ENCODE results near the gene SLC6A18. TPM values are rescaled to one million over a fixed set of nuclear protein-coding genes. Genes with fewer than 3 reads are reported as not detected.
"Not testable (repeated sequence)": the region's sequence is repeated elsewhere in the genome, so short reads cannot be mapped to it uniquely, and the experiment has no call there.

SLC6A18 gene
- total RNA-seq, 2 experiments from 2014 or later = not detected

- Mint-ChIP-seq H3K4me1 (ENCODE audit: low read depth) (peaks cover 11% of the 10 kb centered on the region), H3K9me3 (no peaks in the 10 kb centered on the region), H3K27ac (no peak overlapping the region), H3K36me3 (ENCODE audit: low read depth) (no peaks in the 10 kb centered on the region), H3K4me3 (no peak overlapping the region), H3K27me3 (peaks cover 23% of the 10 kb centered on the region)
- ChIA-PET CTCF (no interaction called here), POLR2A (no interaction called here)
- TF ChIP-seq, protein P1, sequence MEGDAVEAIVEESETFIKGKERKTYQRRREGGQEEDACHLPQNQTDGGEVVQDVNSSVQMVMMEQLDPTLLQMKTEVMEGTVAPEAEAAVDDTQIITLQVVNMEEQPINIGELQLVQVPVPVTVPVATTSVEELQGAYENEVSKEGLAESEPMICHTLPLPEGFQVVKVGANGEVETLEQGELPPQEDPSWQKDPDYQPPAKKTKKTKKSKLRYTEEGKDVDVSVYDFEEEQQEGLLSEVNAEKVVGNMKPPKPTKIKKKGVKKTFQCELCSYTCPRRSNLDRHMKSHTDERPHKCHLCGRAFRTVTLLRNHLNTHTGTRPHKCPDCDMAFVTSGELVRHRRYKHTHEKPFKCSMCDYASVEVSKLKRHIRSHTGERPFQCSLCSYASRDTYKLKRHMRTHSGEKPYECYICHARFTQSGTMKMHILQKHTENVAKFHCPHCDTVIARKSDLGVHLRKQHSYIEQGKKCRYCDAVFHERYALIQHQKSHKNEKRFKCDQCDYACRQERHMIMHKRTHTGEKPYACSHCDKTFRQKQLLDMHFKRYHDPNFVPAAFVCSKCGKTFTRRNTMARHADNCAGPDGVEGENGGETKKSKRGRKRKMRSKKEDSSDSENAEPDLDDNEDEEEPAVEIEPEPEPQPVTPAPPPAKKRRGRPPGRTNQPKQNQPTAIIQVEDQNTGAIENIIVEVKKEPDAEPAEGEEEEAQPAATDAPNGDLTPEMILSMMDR (IDR thresholded peaks at IDR 0.05) = no peak
- intact Hi-C loops (cut with micrococcal nuclease) = no loop called here
- no peak for ATAC-seq
- DNase-seq = no peak
Measured at GRCh38 chr5:1226839-1227581, 1.8 kb downstream of the SLC6A18 start.

DNA sequence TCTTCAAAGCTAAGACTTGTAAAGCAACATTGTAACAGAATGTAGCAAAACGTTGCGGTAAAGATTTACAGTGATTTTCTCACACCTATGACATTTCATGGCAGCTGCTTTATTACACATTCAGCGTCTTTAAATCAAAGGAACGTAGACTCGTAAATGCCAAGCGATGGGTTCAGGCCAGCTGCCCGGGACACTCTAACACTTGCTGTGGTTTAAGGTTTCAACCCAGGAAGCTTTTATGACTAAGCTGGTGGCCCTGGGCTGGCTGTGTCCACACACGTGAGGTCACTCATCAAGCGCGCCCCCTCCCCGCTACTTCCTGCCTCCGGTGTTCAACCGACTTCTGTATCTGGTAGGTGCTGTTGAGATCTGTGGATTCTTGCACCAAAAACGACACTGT lies 2.5 kb downstream of the SLC6A18 start:
- intact Hi-C loops (cut with micrococcal nuclease) = no loop called here
- ATAC-seq (peak; percentile 13), DNase-seq (peak; percentile 36)
- Mint-ChIP-seq H3K4me1 (ENCODE audit: low read depth) (peaks cover 11% of the 10 kb centered on the region), H3K27ac (no peak overlapping the region), H3K36me3 (ENCODE audit: low read depth) (no peaks in the 10 kb centered on the region), H3K4me3 (no peak overlapping the region), H3K9me3 (no peaks in the 10 kb centered on the region), H3K27me3 (peaks cover 23% of the 10 kb centered on the region)
- CTCF ChIA-PET = no interaction called here
- TF ChIP-seq, protein P1 (IDR thresholded peaks at IDR 0.05) = no peak
- POLR2A ChIA-PET = no interaction called here

- POLR2A ChIA-PET = no interaction called here
- peaks cover 23% of the 10 kb centered on the region for H3K27me3 Mint-ChIP-seq
- no peak overlapping the region for H3K4me3 Mint-ChIP-seq
- DNase-seq = no peak
- no peaks in the 10 kb centered on the region for H3K36me3 Mint-ChIP-seq (ENCODE audit: low read depth)
- intact Hi-C loops (cut with micrococcal nuclease) = no loop called here
- peaks cover 11% of the 10 kb centered on the region for H3K4me1 Mint-ChIP-seq (ENCODE audit: low read depth)
- CTCF ChIA-PET = no interaction called here
- no peaks in the 10 kb centered on the region for H3K9me3 Mint-ChIP-seq
- ATAC-seq = no peak
- TF ChIP-seq, protein P1 (IDR thresholded peaks at IDR 0.05) = no peak
- no peak overlapping the region for H3K27ac Mint-ChIP-seq
Measured at GRCh38 chr5:1228120-1228519, 2.9 kb downstream of the SLC6A18 start.

DNA sequence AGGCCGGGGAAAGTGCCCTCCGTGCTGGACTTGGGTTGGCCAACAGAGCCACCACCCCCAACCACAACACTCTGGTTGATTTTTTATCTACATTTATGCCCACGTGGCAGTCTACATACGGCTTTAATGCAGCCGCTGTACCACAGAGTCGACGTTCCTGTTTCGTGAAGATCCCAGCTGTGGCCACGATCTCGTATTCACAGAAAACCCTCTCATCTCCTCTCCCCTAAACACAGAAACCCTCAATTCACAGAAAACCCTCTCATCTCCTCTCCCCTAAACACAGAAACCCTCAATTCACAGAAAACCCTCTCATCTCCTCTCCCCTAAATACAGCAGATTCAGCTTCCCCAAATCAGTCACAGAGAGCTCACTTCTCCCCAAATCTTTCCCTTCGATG lies 3.8 kb downstream of the SLC6A18 start:
- POLR2A ChIA-PET; H3K9me3 Mint-ChIP-seq; CTCF ChIA-PET; H3K4me3 Mint-ChIP-seq; intact Hi-C loops (cut with micrococcal nuclease); H3K27ac Mint-ChIP-seq; H3K36me3 Mint-ChIP-seq (ENCODE audit: low read depth): not testable (repeated sequence)
- ATAC-seq = peak; percentile 84
- Mint-ChIP-seq H3K27me3 (peaks cover 23% of the 10 kb centered on the region), H3K4me1 (ENCODE audit: low read depth) (peaks cover 11% of the 10 kb centered on the region)
- DNase-seq = peak; percentile 52

- ATAC-seq (no peak), DNase-seq (no peak)
- Mint-ChIP-seq H3K27ac (no peak overlapping the region), H3K4me1 (ENCODE audit: low read depth) (peaks cover 11% of the 10 kb centered on the region), H3K27me3 (peaks cover 23% of the 10 kb centered on the region), H3K4me3 (no peak overlapping the region), H3K36me3 (ENCODE audit: low read depth) (no peaks in the 10 kb centered on the region), H3K9me3 (no peaks in the 10 kb centered on the region)
- intact Hi-C loops (cut with micrococcal nuclease) = no loop called here
- ChIA-PET CTCF (interaction anchor here (1.7 kb wide), 1 partner anchor 415 kb away, joined by 5 read pairs; no protein-coding TSS in a partner anchor), POLR2A (no interaction called here)
- TF ChIP-seq, protein P1 (IDR thresholded peaks at IDR 0.05) = no peak
Measured at GRCh38 chr5:1229822-1230221, 4.6 kb downstream of the SLC6A18 start.

All from activated CD8-positive, alpha-beta T cell treated with anti-CD3 and anti-CD28 coated beads for 36 hours (primary cell).